CD4-positive, alpha-beta T cell treated with Interleukin-2 at 100 ng/mL for 4 hours (primary cell): ENCODE data around the gene ZNF384.

ENCODE experiments used
- DNase-seq: peaks from one replicate; pipeline ENCODE4 v3.0.0-alpha.2; 2020; ENCODE audit warnings: low spot score

ZNF384 gene

GRCh38 chr12:6653987-6654386 lies 35.2 kb downstream of the ZNF384 start:
- no peak for DNase-seq

- no peak for DNase-seq
These were observed 35.8 kb downstream of the ZNF384 start for GRCh38 chr12:6653342-6653741.

GRCh38 chr12:6652391-6652790 lies 36.8 kb downstream of the ZNF384 start:
- no peak for DNase-seq

GRCh38 chr12:6650832-6651231 lies 38.3 kb downstream of the ZNF384 start:
- no peak for DNase-seq

- DNase-seq = no peak
These were observed 42.0 kb downstream of the ZNF384 start, which contains the start of gene ACRBP for GRCh38 chr12:6647083-6647604. Gene ACRBP, minus strand, starts transcription at chr12:6647432. Its CDS starts 66 bp downstream, at chr12:6647366.

- DNase-seq = no peak
These were observed 42.7 kb downstream of the ZNF384 start for GRCh38 chr12:6646276-6647082.

GRCh38 chr12:6644903-6645302 lies 44.3 kb downstream of the ZNF384 start:
- no peak for DNase-seq

- no peak for DNase-seq
These were observed 44.9 kb downstream of the ZNF384 start for GRCh38 chr12:6644257-6644596.

- DNase-seq = no peak
These were observed 45.5 kb downstream of the ZNF384 start for GRCh38 chr12:6643569-6644256.

- DNase-seq = no peak
These were observed 48.0 kb downstream of the ZNF384 start for GRCh38 chr12:6641131-6641530.

GRCh38 chr12:6640497-6640896 lies 48.7 kb downstream of the ZNF384 start:
- DNase-seq = no peak

- no peak for DNase-seq
These were observed 49.9 kb downstream of the ZNF384 start for GRCh38 chr12:6639151-6639801.

GRCh38 chr12:6638305-6638704 lies 50.9 kb downstream of the ZNF384 start:
- no peak for DNase-seq

GRCh38 chr12:6635856-6636531 lies 53.2 kb downstream of the ZNF384 start, which contains the start of gene LPAR5:
Gene LPAR5, minus strand, starts transcription at chr12:6635959. Its CDS starts 14,711 bp downstream, at chr12:6621248.
- no peak for DNase-seq

- peak; percentile 55 for DNase-seq
These were observed 53.8 kb downstream of the ZNF384 start for GRCh38 chr12:6635375-6635855.

GRCh38 chr12:6632026-6632983 lies 56.9 kb downstream of the ZNF384 start:
- peak; percentile 69 for DNase-seq

- DNase-seq = no peak
These were observed 57.6 kb downstream of the ZNF384 start for GRCh38 chr12:6631549-6631961.

- no peak for DNase-seq
These were observed 58.4 kb downstream of the ZNF384 start for GRCh38 chr12:6630736-6631135.

GRCh38 chr12:6627616-6628015 lies 61.6 kb downstream of the ZNF384 start:
- DNase-seq = peak; percentile 58

- no peak for DNase-seq
These were observed 62.4 kb downstream of the ZNF384 start for GRCh38 chr12:6626654-6627283.
